Spleen (tissue), 7 donors: ENCODE results near the gene MBLAC1.

Experiments used
- POLR2A ChIP-seq, 3 donors: fragments of 450-650 bp; IDR thresholded peaks; one replicate each; pipeline ENCODE4 v1.5.1; 2017; ENCODE audit warnings: antibody characterized with exemption in 3 of 3, mild to moderate bottlenecking in 1 of 3
- POLR2AphosphoS5 ChIP-seq, 3 donors: sonication (generic); formaldehyde crosslinking; IDR thresholded peaks; one replicate each; pipeline ENCODE4 v1.5.1; 2017; ENCODE audit warnings: antibody characterized with exemption in 3 of 3
- TF ChIP-seq, protein P1 (sequence below), 11 experiments: fragments of 200-600 bp in 7 of 11; fragments of 450-650 bp in 4 of 11; sonication (generic) in 4 of 11; IDR thresholded peaks in 8 of 11; conservative IDR thresholded peaks in 3 of 11; 1 replicate in 7 of 11; 2 replicates in 4 of 11; pipeline versions ENCODE4 v1.4.0 to v1.8.0; 2016 to 2021; ENCODE audit warnings: antibody characterized with exemption in 11 of 11, inconsistent platforms in 4 of 11, mild to moderate bottlenecking in 1 of 11
- donor health status: DM: no; HTN: no; CAD: no; lungs with moderate emphysema.
- donor health status: DM: no; HTN: no; CAD: no.
- donor health status: DM: no; HTN: no; CAD: no.

DNA sequence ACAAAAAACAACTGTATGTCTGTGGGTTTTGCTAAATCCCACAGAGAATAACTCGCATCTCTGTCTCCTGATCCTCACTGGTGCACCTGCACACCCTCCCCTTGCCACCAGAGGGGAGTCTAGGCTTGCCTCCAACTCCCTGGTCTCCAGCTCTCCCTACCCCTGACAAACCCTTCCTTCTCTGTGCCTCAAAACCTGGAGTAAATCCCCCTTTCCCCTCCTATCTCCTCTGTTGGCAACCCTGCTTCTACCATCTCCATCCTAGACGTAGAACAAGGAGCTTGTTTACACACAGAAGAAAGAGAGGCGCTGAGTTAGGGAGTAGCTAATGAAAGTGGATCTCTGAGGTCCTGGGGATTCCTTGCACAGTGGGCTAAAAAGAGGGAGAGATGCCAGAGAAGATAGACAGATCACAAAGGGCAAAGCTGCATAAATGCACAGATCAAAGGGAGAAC lies 6.0 kb downstream of the MBLAC1 start:
- TF ChIP-seq, protein P1, sequence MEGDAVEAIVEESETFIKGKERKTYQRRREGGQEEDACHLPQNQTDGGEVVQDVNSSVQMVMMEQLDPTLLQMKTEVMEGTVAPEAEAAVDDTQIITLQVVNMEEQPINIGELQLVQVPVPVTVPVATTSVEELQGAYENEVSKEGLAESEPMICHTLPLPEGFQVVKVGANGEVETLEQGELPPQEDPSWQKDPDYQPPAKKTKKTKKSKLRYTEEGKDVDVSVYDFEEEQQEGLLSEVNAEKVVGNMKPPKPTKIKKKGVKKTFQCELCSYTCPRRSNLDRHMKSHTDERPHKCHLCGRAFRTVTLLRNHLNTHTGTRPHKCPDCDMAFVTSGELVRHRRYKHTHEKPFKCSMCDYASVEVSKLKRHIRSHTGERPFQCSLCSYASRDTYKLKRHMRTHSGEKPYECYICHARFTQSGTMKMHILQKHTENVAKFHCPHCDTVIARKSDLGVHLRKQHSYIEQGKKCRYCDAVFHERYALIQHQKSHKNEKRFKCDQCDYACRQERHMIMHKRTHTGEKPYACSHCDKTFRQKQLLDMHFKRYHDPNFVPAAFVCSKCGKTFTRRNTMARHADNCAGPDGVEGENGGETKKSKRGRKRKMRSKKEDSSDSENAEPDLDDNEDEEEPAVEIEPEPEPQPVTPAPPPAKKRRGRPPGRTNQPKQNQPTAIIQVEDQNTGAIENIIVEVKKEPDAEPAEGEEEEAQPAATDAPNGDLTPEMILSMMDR (IDR thresholded peaks at IDR 0.05 in 8 of 11, conservative IDR thresholded peaks at IDR 0.05 in 3 of 11) = peak; percentile 75 to 96 (median 92)
- no peak for TF ChIP-seq POLR2A (IDR thresholded peaks at IDR 0.05)
- TF ChIP-seq POLR2AphosphoS5 (IDR thresholded peaks at IDR 0.05) = peak in 1 of 3 donors; percentile 67
